Upper lobe of left lung (tissue), 4 donors: Measurements from ENCODE around the gene TSNAX.

Experiments
- CTCF ChIP-seq, 6 experiments: fragments of 450-650 bp in 4 of 6; fragments of 200-600 bp in 2 of 6; sonication (generic) in 2 of 6; IDR thresholded peaks; one replicate each; pipeline ENCODE4 v1.5.1; 2016 to 2019; ENCODE audit warnings: antibody characterized with exemption in 6 of 6
- POLR2A ChIP-seq, 4 donors: fragments of 450-650 bp; IDR thresholded peaks; one replicate each; pipeline ENCODE4 v1.5.1; 2016 to 2017; ENCODE audit warnings: antibody characterized with exemption in 4 of 4, mild to moderate bottlenecking in 2 of 4

DNA sequence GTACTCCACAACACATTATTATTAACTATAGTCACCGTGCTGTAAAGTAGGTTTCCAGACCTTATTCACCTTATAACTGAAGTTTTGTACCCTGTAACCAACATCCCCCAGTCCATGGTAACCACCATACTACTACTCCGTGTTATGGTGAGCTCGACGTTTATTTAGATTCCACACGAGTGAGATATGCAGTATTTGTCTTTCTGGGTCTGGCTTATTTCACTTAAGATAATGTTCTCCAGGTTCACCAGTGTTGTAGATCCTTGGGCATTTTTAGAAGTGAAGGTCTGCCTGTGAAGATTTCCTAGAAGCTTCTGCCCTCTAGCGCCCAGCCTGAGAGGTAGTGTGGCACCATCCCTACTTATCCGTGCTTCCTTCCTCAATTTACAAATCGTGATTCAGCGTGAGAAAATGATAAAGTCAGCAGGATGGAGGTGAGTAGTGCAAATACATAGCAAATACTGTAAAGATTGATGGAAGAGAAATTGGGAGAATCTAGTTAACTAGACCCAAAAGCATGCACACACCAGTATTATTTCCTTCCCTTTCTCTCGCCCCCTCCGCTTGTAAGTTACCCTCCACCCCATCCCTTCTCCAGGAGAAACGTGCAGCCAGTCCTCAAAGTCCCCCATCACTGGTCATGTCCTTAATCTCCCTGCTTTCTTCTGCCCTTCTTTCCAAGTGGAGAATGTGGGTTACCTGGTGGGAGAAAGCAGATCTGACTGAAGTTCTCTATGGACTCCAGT, 62.2 kb downstream of the TSNAX start:
- TF ChIP-seq CTCF (IDR thresholded peaks at IDR 0.05) = peak; percentile 47 to 74 (median 60)
- TF ChIP-seq POLR2A (IDR thresholded peaks at IDR 0.05) = no peak
